OCI-LY3 (cell line): Measurements from ENCODE around the gene SOX5.
A peak's percentile ranks its signal among the peaks of the same experiment; 100 is the strongest.

Experiments used
- H2AFZ ChIP-seq: fragments of 200-600, 300-600 bp; shearing (Covaris generic); 2 replicates; pipeline ENCODE4 v1.6.0; 2014; ENCODE audit warnings: antibody characterized with exemption, low read depth, low read length
- H3K27ac ChIP-seq: fragments of 200-600, 300-600 bp; sonication (generic); 2 replicates; pipeline ENCODE4 v1.5.1; 2014; ENCODE audit warnings: mild to moderate bottlenecking, low read length, moderate library complexity, mixed read lengths
- H3K27me3 ChIP-seq: fragments of 200-600, 300-600 bp; sonication (generic); 2 replicates; pipeline ENCODE4 v1.6.1; 2014; ENCODE audit warnings: low read depth, low read length, mixed read lengths
- H3K36me3 ChIP-seq: fragments of 200-600, 300-600 bp; sonication (generic); replicated peaks from 2 replicates; pipeline ENCODE3; 2014; ENCODE audit warnings: low read depth, low read length, mixed read lengths
- H3K4me1 ChIP-seq: fragments of 300-600, 200-600 bp; sonication (generic); 2 replicates; pipeline ENCODE4 v1.6.1; 2014; ENCODE audit warnings: low read length, mixed read lengths
- H3K4me2 ChIP-seq: fragments of 200-600, 300-600 bp; sonication (generic); 2 replicates; pipeline ENCODE4 v1.6.1; 2014; ENCODE audit warnings: low read length, mixed read lengths
- H3K4me3 ChIP-seq: fragments of 300-600, 200-600 bp; sonication (generic); 2 replicates; pipeline ENCODE4 v1.5.1; 2014; ENCODE audit warnings: antibody characterized with exemption, mild to moderate bottlenecking, low read length, moderate library complexity
- H3K79me2 ChIP-seq: fragments of 300-600, 200-600 bp; shearing (Covaris generic); 2 replicates; pipeline ENCODE4 v1.6.1; 2014; ENCODE audit warnings: mild to moderate bottlenecking, low read length, mixed read lengths
- H3K9ac ChIP-seq: fragments of 300-600, 200-600 bp; shearing (Covaris generic); 2 replicates; pipeline ENCODE4 v1.6.0; 2014; ENCODE audit warnings: mild to moderate bottlenecking, low read length, moderate library complexity
- H3K9me3 ChIP-seq: fragments of 200-600, 300-600 bp; shearing (Covaris generic); 2 replicates; pipeline ENCODE4 v1.6.1; 2014; ENCODE audit warnings: low read length, mixed read lengths; ENCODE audit not compliant: insufficient read depth
- H4K20me1 ChIP-seq: fragments of 200-600, 300-600 bp; sonication (generic); 2 replicates; pipeline ENCODE4 v1.6.1; 2016; ENCODE audit warnings: low read length, mixed read lengths; ENCODE audit not compliant: insufficient read depth
- CTCF ChIP-seq: fragments of 200-600, 300-600 bp; sonication (generic); IDR thresholded peaks from 2 replicates; pipeline ENCODE4 v1.5.1; 2014; ENCODE audit warnings: antibody characterized with exemption, low read length, low read depth
- EZH2phosphoT487 ChIP-seq: fragments of 200-600 bp; shearing (Covaris generic); IDR thresholded peaks from 2 replicates; pipeline ENCODE4 v1.6.1; 2018; ENCODE audit warnings: antibody characterized with exemption, mixed run types, low read depth

SOX5 gene

DNA sequence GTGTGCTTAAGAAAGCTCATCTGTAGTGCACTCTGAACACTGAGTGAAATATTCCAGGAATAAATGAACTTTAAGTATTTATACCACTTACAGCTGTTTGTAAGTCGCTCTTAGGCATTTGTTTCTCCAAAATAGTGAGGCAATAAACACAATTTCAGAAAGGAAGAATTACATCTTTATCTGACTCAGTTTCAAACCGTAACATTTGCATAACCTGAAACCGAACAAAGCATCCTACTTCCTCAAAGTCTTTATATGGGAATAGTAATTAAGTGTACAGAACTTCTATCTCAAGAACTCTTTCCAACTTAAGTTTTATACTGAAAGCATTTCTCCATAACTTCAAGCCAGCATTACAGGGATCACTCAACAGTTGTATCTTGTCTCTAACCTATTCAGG lies 58.4 kb downstream of the SOX5 start:
- Histone ChIP-seq H3K27ac (no peak overlapping the region), H3K36me3 (peaks cover 36% of the 10 kb centered on the region), H3K79me2 (peaks cover 16% of the 10 kb centered on the region), H3K9me3 (no peaks in the 10 kb centered on the region), H4K20me1 (peaks cover 53% of the 10 kb centered on the region), H3K27me3 (no peaks in the 10 kb centered on the region), H2AFZ (no peak overlapping the region), H3K4me3 (no peak overlapping the region), H3K9ac (no peak overlapping the region), H3K4me2 (peak overlapping the region; percentile 37), H3K4me1 (peaks cover 26% of the 10 kb centered on the region)
- TF ChIP-seq EZH2phosphoT487, result no peak
- TF ChIP-seq CTCF, result no peak

GRCh38 chr12:23889069-23889440 lies 60.4 kb downstream of the SOX5 start:
- Histone ChIP-seq H3K27ac (no peak overlapping the region), H4K20me1 (peaks cover 66% of the 10 kb centered on the region), H3K9me3 (no peaks in the 10 kb centered on the region), H3K36me3 (peaks cover 28% of the 10 kb centered on the region), H2AFZ (no peak overlapping the region), H3K9ac (no peak overlapping the region), H3K4me3 (no peak overlapping the region), H3K79me2 (peaks cover 16% of the 10 kb centered on the region), H3K27me3 (no peaks in the 10 kb centered on the region), H3K4me2 (no peak overlapping the region), H3K4me1 (peaks cover 26% of the 10 kb centered on the region)
- TF ChIP-seq CTCF (no peak), EZH2phosphoT487 (no peak)

GRCh38 chr12:23888396-23889068 lies 60.9 kb downstream of the SOX5 start:
- Histone ChIP-seq H3K4me3 (no peak overlapping the region), H3K9ac (no peak overlapping the region), H2AFZ (no peak overlapping the region), H3K4me1 (peaks cover 26% of the 10 kb centered on the region), H3K27me3 (no peaks in the 10 kb centered on the region), H3K9me3 (no peaks in the 10 kb centered on the region), H3K4me2 (no peak overlapping the region), H3K27ac (no peak overlapping the region), H4K20me1 (peaks cover 62% of the 10 kb centered on the region), H3K36me3 (peaks cover 24% of the 10 kb centered on the region), H3K79me2 (peaks cover 16% of the 10 kb centered on the region)
- TF ChIP-seq CTCF, result no peak
- no peak for TF ChIP-seq EZH2phosphoT487

DNA sequence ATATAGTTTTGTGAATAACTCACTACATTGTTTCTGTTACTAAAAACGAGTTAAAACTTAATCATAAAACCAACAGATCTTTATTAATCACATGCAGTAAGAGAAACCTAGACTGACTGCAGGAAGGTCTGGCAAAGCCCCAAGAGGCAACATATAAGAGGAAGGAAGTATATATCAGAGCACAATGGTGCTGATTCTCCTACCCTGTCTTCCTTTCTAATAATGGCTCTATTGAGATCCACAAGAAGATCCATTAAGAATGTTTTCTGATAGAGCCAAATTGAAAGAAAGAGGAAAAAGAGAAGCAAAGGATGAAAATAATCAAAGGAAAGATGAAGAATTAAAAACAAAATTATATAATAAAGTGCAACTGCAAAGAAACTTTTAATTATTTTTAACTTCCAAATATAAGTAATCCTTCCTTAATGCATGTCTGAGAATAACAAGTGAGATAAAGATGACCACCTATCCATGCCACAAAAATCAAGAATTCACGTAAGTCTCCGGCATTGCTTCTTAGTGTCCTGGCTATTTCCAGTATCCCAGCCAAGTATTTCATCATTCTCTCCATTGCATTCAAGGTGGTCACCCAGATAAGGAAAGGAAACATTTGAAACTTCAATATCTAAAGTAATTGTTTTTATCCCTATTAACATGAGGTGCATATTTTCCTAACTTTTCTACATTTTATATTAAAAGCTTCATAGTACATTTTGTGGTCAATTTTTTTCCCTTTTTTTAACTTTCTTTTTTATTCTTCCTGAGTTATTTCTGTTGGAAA lies 62.2 kb downstream of the SOX5 start:
- no peaks in the 10 kb centered on the region for H3K27me3 ChIP-seq
- H3K4me1 ChIP-seq, result peaks cover 26% of the 10 kb centered on the region
- no peak for TF ChIP-seq CTCF
- TF ChIP-seq EZH2phosphoT487, result no peak
- no peak overlapping the region for H3K4me2 ChIP-seq
- no peak overlapping the region for H3K9ac ChIP-seq
- peaks cover 57% of the 10 kb centered on the region for H4K20me1 ChIP-seq
- no peak overlapping the region for H2AFZ ChIP-seq
- no peaks in the 10 kb centered on the region for H3K9me3 ChIP-seq
- H3K36me3 ChIP-seq, result peaks cover 13% of the 10 kb centered on the region
- H3K4me3 ChIP-seq, result no peak overlapping the region
- peaks cover 16% of the 10 kb centered on the region for H3K79me2 ChIP-seq
- H3K27ac ChIP-seq, result no peak overlapping the region
